ENCODE data around the gene TRIM44. TPM values are rescaled to one million over a fixed set of nuclear protein-coding genes. Genes with fewer than 3 reads are reported as not detected.
"Not testable (repeated sequence)": the region's sequence is repeated elsewhere in the genome, so short reads cannot be mapped to it uniquely, and the experiment has no call there.

TRIM44 gene
- total and polyA plus RNA-seq, 2 donors (not counting 3 experiments of a cell fraction or from before 2014, with no cell fraction given): 31.7 to 72.0 TPM

DNA sequence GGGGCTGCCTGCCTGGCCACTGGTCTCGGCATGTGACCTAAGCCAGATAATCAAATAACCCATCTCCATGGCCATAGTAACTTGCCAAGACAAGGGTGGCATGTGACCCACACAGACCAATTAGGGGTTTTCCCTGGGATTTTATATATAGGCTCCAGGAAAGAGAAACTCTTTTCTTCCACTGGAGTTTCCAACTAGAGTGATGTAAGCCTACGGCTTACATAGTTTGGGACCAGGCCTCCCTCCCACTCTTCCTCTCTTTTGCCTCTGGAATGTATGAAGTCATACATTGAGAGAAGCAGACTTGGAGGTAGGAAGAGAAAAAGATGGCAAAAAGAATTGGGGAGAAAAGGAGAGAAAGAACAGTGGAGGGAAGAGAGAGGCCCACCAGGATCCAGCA, 196.7 kb downstream of the TRIM44 start:
- FAIRE-seq (no peak), DNase-seq (ENCODE audit: low read depth, low spot score) (no peak)
- H4K20me1 ChIP-seq (replicated peaks; ENCODE audit: control insufficient read depth, extremely low read depth, insufficient read depth, low read length): no peaks in the 10 kb centered on the region
- intact Hi-C loops (cut with micrococcal nuclease): no loop called here
- no peak overlapping the region for H3K27ac ChIP-seq (ENCODE audit: insufficient read depth, low read depth, low read length)
- H3K36me3 ChIP-seq (ENCODE audit: control insufficient read depth in 2 of 2, extremely low read depth in 1 of 2, insufficient read depth in 2 of 2, low read length in 2 of 2): no peaks in the 10 kb centered on the region
- no peaks in the 10 kb centered on the region for H3K9me3 ChIP-seq (replicated peaks; ENCODE audit: control insufficient read depth, insufficient read depth, low read length)
- no peak overlapping the region for H3K4me2 ChIP-seq (ENCODE audit: insufficient read depth, low read length)
- no peak overlapping the region for H2AFZ ChIP-seq (ENCODE audit: low read depth, low read length)
- H3K9me1 ChIP-seq (replicated peaks; ENCODE audit: control insufficient read depth, extremely low read depth, insufficient read depth, low read length): no peaks in the 10 kb centered on the region
- H3K9ac ChIP-seq (replicated peaks; ENCODE audit: extremely low read depth, insufficient read depth, low read length): no peak overlapping the region
- POLR2A ChIA-PET: no interaction called here
- no peaks in the 10 kb centered on the region for H3K4me1 ChIP-seq (ENCODE audit: control insufficient read depth, extremely low read depth, insufficient read depth, low read length)
- no peaks in the 10 kb centered on the region for H3K27me3 ChIP-seq (ENCODE audit: control insufficient read depth in 2 of 2, insufficient read depth in 2 of 2, low read length in 2 of 2)
- no TSS peak for BruUV-seq (replicated peaks)
- no peak for TF ChIP-seq MYC (IDR thresholded peaks at IDR 0.05; ENCODE audit: low read depth, low read length)
- no peak for TF ChIP-seq JUN (IDR thresholded peaks at IDR 0.05; ENCODE audit: borderline replicate concordance, insufficient read depth, insufficient read length, low read depth)
- TF ChIP-seq, protein P1, sequence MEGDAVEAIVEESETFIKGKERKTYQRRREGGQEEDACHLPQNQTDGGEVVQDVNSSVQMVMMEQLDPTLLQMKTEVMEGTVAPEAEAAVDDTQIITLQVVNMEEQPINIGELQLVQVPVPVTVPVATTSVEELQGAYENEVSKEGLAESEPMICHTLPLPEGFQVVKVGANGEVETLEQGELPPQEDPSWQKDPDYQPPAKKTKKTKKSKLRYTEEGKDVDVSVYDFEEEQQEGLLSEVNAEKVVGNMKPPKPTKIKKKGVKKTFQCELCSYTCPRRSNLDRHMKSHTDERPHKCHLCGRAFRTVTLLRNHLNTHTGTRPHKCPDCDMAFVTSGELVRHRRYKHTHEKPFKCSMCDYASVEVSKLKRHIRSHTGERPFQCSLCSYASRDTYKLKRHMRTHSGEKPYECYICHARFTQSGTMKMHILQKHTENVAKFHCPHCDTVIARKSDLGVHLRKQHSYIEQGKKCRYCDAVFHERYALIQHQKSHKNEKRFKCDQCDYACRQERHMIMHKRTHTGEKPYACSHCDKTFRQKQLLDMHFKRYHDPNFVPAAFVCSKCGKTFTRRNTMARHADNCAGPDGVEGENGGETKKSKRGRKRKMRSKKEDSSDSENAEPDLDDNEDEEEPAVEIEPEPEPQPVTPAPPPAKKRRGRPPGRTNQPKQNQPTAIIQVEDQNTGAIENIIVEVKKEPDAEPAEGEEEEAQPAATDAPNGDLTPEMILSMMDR (IDR thresholded peaks at IDR 0.05; ENCODE audit: extremely low read depth in 1 of 2, insufficient read depth in 1 of 2, low read depth in 1 of 2, low read length in 2 of 2): no peak
- no peak for TF ChIP-seq FOS (IDR thresholded peaks at IDR 0.05; ENCODE audit: borderline replicate concordance, insufficient read depth, low read length)
- TF ChIP-seq, protein P2, sequence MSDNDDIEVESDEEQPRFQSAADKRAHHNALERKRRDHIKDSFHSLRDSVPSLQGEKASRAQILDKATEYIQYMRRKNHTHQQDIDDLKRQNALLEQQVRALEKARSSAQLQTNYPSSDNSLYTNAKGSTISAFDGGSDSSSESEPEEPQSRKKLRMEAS (IDR thresholded peaks at IDR 0.05; ENCODE audit: insufficient read depth, insufficient read length): no peak
- no peak for TF ChIP-seq POLR2AphosphoS5 (IDR thresholded peaks at IDR 0.05; ENCODE audit: insufficient read depth, low read depth, low read length)
- TF ChIP-seq GATA2 (IDR thresholded peaks at IDR 0.05; ENCODE audit: insufficient read depth, insufficient read length, low read depth, low read length): no peak
- TF ChIP-seq POLR2A (IDR thresholded peaks at IDR 0.05; ENCODE audit: low read depth, low read length): no peak
- TF ChIP-seq EZH2 (IDR thresholded peaks at IDR 0.05; ENCODE audit: borderline replicate concordance, low read depth, low read length, severe bottlenecking): no peak
- CTCF ChIA-PET: interaction anchor here (1.5 to 2.3 kb wide), 2 partner anchors 37 to 406 kb away, joined by 3 to 10 read pairs; no protein-coding TSS in a partner anchor
- H3K79me2 ChIP-seq (ENCODE audit: control insufficient read depth, insufficient read depth, low read length): no peaks in the 10 kb centered on the region
- dilution Hi-C loops (cut with MboI; ENCODE audit: extremely low pct_ligation_motif_present, low sequenced_read_pairs): no loop called here
- H3K4me3 ChIP-seq (replicated peaks in 1 of 3; ENCODE audit: insufficient read depth in 1 of 3, low read depth in 1 of 3, low read length in 3 of 3): no peak overlapping the region

DNA sequence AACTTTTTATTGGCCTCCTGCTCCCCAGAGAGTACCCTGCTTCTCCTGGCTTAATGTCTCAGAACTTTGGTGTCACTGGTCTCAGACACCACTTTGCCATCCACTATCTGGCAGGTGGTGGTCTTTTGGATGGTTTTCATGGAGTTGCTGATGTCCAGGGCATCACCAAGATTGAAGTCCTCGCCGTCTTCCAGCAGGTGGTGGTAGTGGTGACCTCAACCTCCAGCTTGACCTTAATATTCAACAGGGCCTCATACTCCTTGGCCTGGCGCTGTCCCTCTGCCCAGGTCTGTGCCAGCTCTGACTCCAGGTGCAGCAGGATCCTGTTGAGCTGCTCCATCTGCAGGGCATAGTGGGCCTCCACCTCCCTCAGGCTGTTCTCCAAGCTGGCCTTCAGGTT, 197.6 kb downstream of the TRIM44 start:
- H3K9me3 ChIP-seq (replicated peaks; ENCODE audit: control insufficient read depth, insufficient read depth, low read length); H3K9me1 ChIP-seq (replicated peaks; ENCODE audit: control insufficient read depth, extremely low read depth, insufficient read depth, low read length): not testable (repeated sequence)
- CTCF ChIA-PET: interaction anchor here (1.1 to 2.3 kb wide), 4 partner anchors 9 to 406 kb away, joined by 3 to 10 read pairs (median 4); no protein-coding TSS in a partner anchor

More for the DNA sequence above, 197.6 kb downstream of the TRIM44 start:
- H2AFZ ChIP-seq (ENCODE audit: low read depth, low read length); H3K4me1 ChIP-seq (ENCODE audit: control insufficient read depth, extremely low read depth, insufficient read depth, low read length); POLR2A ChIA-PET; FAIRE-seq; DNase-seq (ENCODE audit: low read depth, low spot score); BruUV-seq (replicated peaks); H3K27ac ChIP-seq (ENCODE audit: insufficient read depth, low read depth, low read length); H3K4me2 ChIP-seq (ENCODE audit: insufficient read depth, low read length); H3K4me3 ChIP-seq (replicated peaks in 1 of 3; ENCODE audit: insufficient read depth in 1 of 3, low read depth in 1 of 3, low read length in 3 of 3); H3K27me3 ChIP-seq (ENCODE audit: control insufficient read depth in 2 of 2, insufficient read depth in 2 of 2, low read length in 2 of 2); H3K9ac ChIP-seq (replicated peaks; ENCODE audit: extremely low read depth, insufficient read depth, low read length); H3K79me2 ChIP-seq (ENCODE audit: control insufficient read depth, insufficient read depth, low read length); H4K20me1 ChIP-seq (replicated peaks; ENCODE audit: control insufficient read depth, extremely low read depth, insufficient read depth, low read length); H3K36me3 ChIP-seq (ENCODE audit: control insufficient read depth in 2 of 2, extremely low read depth in 1 of 2, insufficient read depth in 2 of 2, low read length in 2 of 2); intact Hi-C loops (cut with micrococcal nuclease); dilution Hi-C loops (cut with MboI; ENCODE audit: extremely low pct_ligation_motif_present, low sequenced_read_pairs): not testable (repeated sequence)
